Sigmoid colon (tissue), 4 donors: Measurements from ENCODE around the gene PARP6.
A peak's percentile ranks its signal among the peaks of the same experiment; 100 is the strongest.

Experiments
- CTCF ChIP-seq, 4 experiments: fragments of 450-650 bp in 3 of 4; fragments of 200-600 bp in 1 of 4; IDR thresholded peaks; one replicate each; pipeline ENCODE4 v1.5.1; 2016 to 2019; ENCODE audit warnings: antibody characterized with exemption in 4 of 4, mild to moderate bottlenecking in 3 of 4, moderate library complexity in 2 of 4
- EP300 ChIP-seq, 4 donors: sonication (generic); formaldehyde crosslinking; IDR thresholded peaks; one replicate each; pipeline ENCODE4 v1.6.1; 2017; ENCODE audit warnings: antibody characterized with exemption in 4 of 4
- POLR2A ChIP-seq, 2 donors: fragments of 450-650 bp; IDR thresholded peaks; one replicate each; pipeline ENCODE4 v1.6.1; 2016; ENCODE audit warnings: antibody characterized with exemption in 2 of 2, mild to moderate bottlenecking in 2 of 2, moderate library complexity in 2 of 2

GRCh38 chr15:72285927-72286516 is 13.7 kb upstream of the PARP6 start:
- no peak for TF ChIP-seq POLR2A (IDR thresholded peaks at IDR 0.05)
- peak in 3 of 4 experiments; percentile 13 to 55 (median 23) for TF ChIP-seq CTCF (IDR thresholded peaks at IDR 0.05)
- no peak for TF ChIP-seq EP300 (IDR thresholded peaks at IDR 0.05)
